GM23338 (cell line): ENCODE data around the gene MORN2. TPM values are rescaled to one million over a fixed set of nuclear protein-coding genes. Genes with fewer than 3 reads are reported as not detected.

Source experiments
- ATAC-seq: fragments of 200-7000 bp; cut with Tn5 transposase; 3 replicates; pipeline ENCODE4 v1.9.1; 2020
- DNase-seq: peaks from one replicate; pipeline ENCODE4 v3.0.0-alpha.2; 2015; ENCODE audit warnings: low spot score
- H2AFZ ChIP-seq: fragments of 200-600 bp; sonication (generic); 2 replicates; pipeline ENCODE4 v1.8.0; 2016; ENCODE audit warnings: antibody characterized with exemption, mild to moderate bottlenecking, moderate library complexity
- H3F3A ChIP-seq: fragments of 200-600 bp; sonication (generic); replicated peaks from 2 replicates; pipeline ENCODE4 v1.8.0; 2017; ENCODE audit warnings: antibody characterized with exemption, mixed run types, low read depth
- H3K27ac ChIP-seq: fragments of 200-600 bp; sonication (generic); 2 replicates; pipeline ENCODE4 v1.6.1; 2016; ENCODE audit warnings: low read depth
- H3K27me3 ChIP-seq: fragments of 200-600 bp; sonication (generic); 2 replicates; pipeline ENCODE4 v1.8.0; 2016; ENCODE audit warnings: mild to moderate bottlenecking, mixed run types, moderate library complexity; ENCODE audit not compliant: insufficient read depth
- H3K36me3 ChIP-seq: fragments of 200-600 bp; sonication (generic); 2 replicates; pipeline ENCODE4 v1.8.0; 2016; ENCODE audit warnings: mild to moderate bottlenecking; ENCODE audit not compliant: insufficient read depth
- H3K4me1 ChIP-seq: fragments of 200-600 bp; sonication (generic); 2 replicates; pipeline ENCODE4 v1.8.0; 2016; ENCODE audit warnings: mild to moderate bottlenecking, moderate library complexity; ENCODE audit not compliant: insufficient read depth
- H3K4me2 ChIP-seq: fragments of 200-600 bp; sonication (generic); 2 replicates; pipeline ENCODE4 v1.7.1; 2017; ENCODE audit warnings: mixed run types
- H3K4me3 ChIP-seq: fragments of 200-600 bp; sonication (generic); 2 replicates; pipeline ENCODE4 v1.6.1; 2016; ENCODE audit warnings: mixed run types
- H3K79me2 ChIP-seq: fragments of 200-600 bp; sonication (generic); replicated peaks from 2 replicates; pipeline ENCODE4 v1.8.0; 2017; ENCODE audit warnings: mild to moderate bottlenecking; ENCODE audit not compliant: insufficient read depth
- H3K9me2 ChIP-seq: fragments of 200-600 bp; sonication (generic); 2 replicates; pipeline ENCODE4 v1.8.0; 2017; ENCODE audit not compliant: insufficient read depth
- H4K20me1 ChIP-seq: fragments of 200-600 bp; sonication (generic); replicated peaks from 2 replicates; pipeline ENCODE4 v1.8.0; 2017; ENCODE audit warnings: mild to moderate bottlenecking; ENCODE audit not compliant: insufficient read depth
- H3K27ac Mint-ChIP-seq: 2 replicates; pipeline ENCODE4 v1.8.0; 2020; ENCODE audit warnings: inconsistent platforms, mild to moderate bottlenecking, moderate library complexity, mixed read lengths
- H3K27me3 Mint-ChIP-seq: 3 replicates; pipeline ENCODE4 v1.8.0; 2022; ENCODE audit warnings: low read depth, mild to moderate bottlenecking, moderate library complexity, mixed read lengths, inconsistent platforms; ENCODE audit not compliant: insufficient read depth, poor library complexity
- H3K36me3 Mint-ChIP-seq: 3 replicates; pipeline ENCODE4 v1.8.0; 2021; ENCODE audit warnings: low read depth, mild to moderate bottlenecking, inconsistent platforms, moderate library complexity, mixed read lengths
- H3K4me1 Mint-ChIP-seq: 3 replicates; pipeline ENCODE4 v1.8.0; 2020; ENCODE audit warnings: mild to moderate bottlenecking, inconsistent platforms, mixed read lengths
- H3K4me3 Mint-ChIP-seq: 3 replicates; pipeline ENCODE4 v1.8.0; 2021; ENCODE audit warnings: moderate library complexity, mild to moderate bottlenecking, inconsistent platforms, mixed read lengths
- H3K9me3 Mint-ChIP-seq: 3 replicates; pipeline ENCODE4 v1.8.0; 2020; ENCODE audit warnings: moderate library complexity, mild to moderate bottlenecking, inconsistent platforms, mixed read lengths
- ETS1 ChIP-seq: IDR thresholded peaks from 2 replicates; pipeline ENCODE4 v1.6.1; 2016; ENCODE audit warnings: antibody characterized with exemption
- JUNB ChIP-seq: IDR thresholded peaks from one replicate; pipeline ENCODE4 v1.6.1; 2016; ENCODE audit warnings: antibody characterized with exemption; ENCODE audit not compliant: unreplicated experiment
- NANOG ChIP-seq: IDR thresholded peaks from 2 replicates; pipeline ENCODE4 v1.6.1; 2016; ENCODE audit warnings: antibody characterized with exemption, borderline replicate concordance
- POLR2AphosphoS5 ChIP-seq: IDR thresholded peaks from 2 replicates; pipeline ENCODE4 v1.6.1; 2016; ENCODE audit warnings: antibody characterized with exemption, low read depth
- REST ChIP-seq: IDR thresholded peaks from one replicate; pipeline ENCODE4 v1.6.1; 2018; ENCODE audit warnings: antibody characterized with exemption; ENCODE audit not compliant: unreplicated experiment
- ZNF462 ChIP-seq: fragments of 250-450 bp; sonication (Bioruptor Pico); IDR thresholded peaks from 2 replicates; pipeline ENCODE4 v1.5.0; 2020; ENCODE audit warnings: mild to moderate bottlenecking, moderate library complexity
- polyA plus RNA-seq: library from polyadenylated mRNA; unstranded; fragments of >200 nt; fragmentation: Nextera tagmentation; extraction: Ambion mirVana; gene quantifications from 2 replicates; pipeline ENCODE4 v1.2.1, GENCODE V29; 2016
- total RNA-seq: library from RNA; depleted of rRNA; stranded (reverse); fragments of >200 nt; shearing (Covaris generic); gene quantifications from 2 replicates; pipeline ENCODE4 v1.2.3, GENCODE V29; 2014

Gene MORN2
- total and polyA plus RNA-seq, 2 experiments from 2014 or later: 7.6 to 45.2 TPM

GRCh38 chr2:38886063-38886462, 10.3 kb downstream of the MORN2 start (continued):
- TF ChIP-seq ZNF462 (no peak), REST (no peak), JUNB (no peak)

GRCh38 chr2:38887347-38887746, 11.6 kb downstream of the MORN2 start:
- Mint-ChIP-seq H3K36me3 (no peaks in the 10 kb centered on the region), H3K9me3 (no peaks in the 10 kb centered on the region), H3K4me3 (no peak overlapping the region), H3K27me3 (peaks cover 2% of the 10 kb centered on the region), H3K27ac (no peak overlapping the region), H3K4me1 (0 out of 3 replicates have a peak, but pooled peaks cover 4% of the 10 kb centered on the region)
- TF ChIP-seq POLR2AphosphoS5: no peak
- no peak for TF ChIP-seq NANOG
- TF ChIP-seq ETS1: no peak
- no peaks in the 10 kb centered on the region for H3K79me2 ChIP-seq
- no peak for DNase-seq
- no peaks in the 10 kb centered on the region for H4K20me1 ChIP-seq
- no peak overlapping the region for H3K4me3 ChIP-seq
- H3K9me2 ChIP-seq: no peaks in the 10 kb centered on the region
- H3K4me2 ChIP-seq: no peak overlapping the region
- H2AFZ ChIP-seq: no peak overlapping the region
- no peaks in the 10 kb centered on the region for H3K36me3 ChIP-seq
- H3K27ac ChIP-seq: no peak overlapping the region
- H3K27me3 ChIP-seq: no peaks in the 10 kb centered on the region
- H3K4me1 ChIP-seq: peaks cover 5% of the 10 kb centered on the region; the same call in 1 of the 2 replicates
- H3F3A ChIP-seq: no peaks in the 10 kb centered on the region
- ATAC-seq: no peak
